ENCODE results near the gene CASKIN2. TPM values are rescaled to one million over a fixed set of nuclear protein-coding genes. Genes with fewer than 3 reads are reported as not detected.

CASKIN2 gene
- total RNA-seq, 1 experiment from 2014 or later: 37.0 TPM

- no peak overlapping the region for H3K9ac ChIP-seq (ENCODE audit: extremely low read depth, insufficient read length, low read length)
- Mint-ChIP-seq H3K4me3 (peak overlapping the region; percentile 39 to 85; a peak in 3 of 5 replicates), H3K36me3 (ENCODE audit: insufficient read depth in 1 of 3, low read depth in 3 of 3) (peaks cover 15 to 55% (median 48%) of the 10 kb centered on the region in 3 experiments; a peak in 6 of 7 replicates), H3K27ac (no peak overlapping the region), H3K9me3 (no peaks in the 10 kb centered on the region), H3K4me1 (peaks cover 17 to 26% of the 10 kb centered on the region in 2 experiments), H3K27me3 (ENCODE audit: low read depth) (no peaks in the 10 kb centered on the region; the same call in 1 of the 2 replicates)
- no peak overlapping the region for H2BK12ac ChIP-seq (ENCODE audit: insufficient read length, low read depth, low read length)
- H3K4me2 ChIP-seq (ENCODE audit: insufficient read depth, insufficient read length, low read length): no peak overlapping the region
- H4K91ac ChIP-seq (ENCODE audit: insufficient read length, low read depth, low read length): no peak overlapping the region
- H3K79me1 ChIP-seq (ENCODE audit: insufficient read depth, low read depth, low read length, poor library complexity, severe bottlenecking): no peaks in the 10 kb centered on the region
- no peak overlapping the region for H3K56ac ChIP-seq (ENCODE audit: insufficient read length, low read depth, low read length)
- no peak overlapping the region for H3K4ac ChIP-seq (ENCODE audit: low read depth, low read length)
- H4K5ac ChIP-seq (ENCODE audit: insufficient read length, low read depth, low read length): no peak overlapping the region
- no peak overlapping the region for H3K18ac ChIP-seq (ENCODE audit: insufficient read length, low read depth, low read length)
- WGBS (ENCODE audit: extremely low coverage, insufficient read length, low lambda C conversion rate): no CpG with 5 or more reads among the region's 3 CpGs
- TF ChIP-seq CTCF (conservative IDR thresholded peaks at IDR 0.05): no peak
- H3K79me2 ChIP-seq (ENCODE audit: insufficient read depth, low read length): no peaks in the 10 kb centered on the region; the same call in 1 of the 2 replicates
- H3K27ac ChIP-seq (ENCODE audit: insufficient read length, low read depth, low read length): no peak overlapping the region
- no peak overlapping the region for H3K14ac ChIP-seq (ENCODE audit: insufficient read depth, low read length)
- H3T11ph ChIP-seq (ENCODE audit: low read length): no peak overlapping the region
- H2BK15ac ChIP-seq (ENCODE audit: low read depth, low read length): no peak overlapping the region
- H3K4me1 ChIP-seq (ENCODE audit: insufficient read depth, low read length): no peaks in the 10 kb centered on the region; the same call in 1 of the 2 replicates
- H2BK5ac ChIP-seq (ENCODE audit: insufficient read length, low read length): no peak overlapping the region
- no peak overlapping the region for H2BK120ac ChIP-seq (ENCODE audit: low read depth, low read length, poor library complexity, severe bottlenecking)
- no peak overlapping the region for H2BK20ac ChIP-seq (ENCODE audit: low read depth, low read length, poor library complexity, severe bottlenecking)
- no peak overlapping the region for H2AFZ ChIP-seq (ENCODE audit: low read length)
- no peak for DNase-seq
- peaks cover 8% of the 10 kb centered on the region for H3K23me2 ChIP-seq (ENCODE audit: insufficient read length, low read depth, low read length, poor library complexity, severe bottlenecking)
- H3K9me3 ChIP-seq (ENCODE audit: control insufficient read depth, low read depth, low read length): no peaks in the 10 kb centered on the region
- no peaks in the 10 kb centered on the region for H3K27me3 ChIP-seq (ENCODE audit: insufficient read depth, low read length)
- H4K20me1 ChIP-seq (ENCODE audit: control insufficient read depth, insufficient read depth, insufficient read length): no peaks in the 10 kb centered on the region
- no peak overlapping the region for H4K8ac ChIP-seq (replicated peaks; ENCODE audit: insufficient read length, low read depth, low read length)
- H3K23ac ChIP-seq (ENCODE audit: insufficient read length, low read depth, low read length): no peak overlapping the region
- H2AK5ac ChIP-seq (ENCODE audit: insufficient read length, low read length): no peak overlapping the region
Observed at GRCh38 chr17:75518201-75518600, 2.9 kb upstream of the CASKIN2 start.
